K562 treated with DMSO at 1 percent for 4 hours (cell line): ENCODE data around the gene TEKT4. TPM values are rescaled to one million over a fixed set of nuclear protein-coding genes. Genes with fewer than 3 reads are reported as not detected.

Experiments
- total RNA-seq: library from RNA; unstranded; fragments of 300-600 nt; gene quantifications from 2 replicates; pipeline ENCODE4 v1.2.3, GENCODE V29; 2022; ENCODE audit not compliant: insufficient read depth

The TEKT4 gene, protein sequence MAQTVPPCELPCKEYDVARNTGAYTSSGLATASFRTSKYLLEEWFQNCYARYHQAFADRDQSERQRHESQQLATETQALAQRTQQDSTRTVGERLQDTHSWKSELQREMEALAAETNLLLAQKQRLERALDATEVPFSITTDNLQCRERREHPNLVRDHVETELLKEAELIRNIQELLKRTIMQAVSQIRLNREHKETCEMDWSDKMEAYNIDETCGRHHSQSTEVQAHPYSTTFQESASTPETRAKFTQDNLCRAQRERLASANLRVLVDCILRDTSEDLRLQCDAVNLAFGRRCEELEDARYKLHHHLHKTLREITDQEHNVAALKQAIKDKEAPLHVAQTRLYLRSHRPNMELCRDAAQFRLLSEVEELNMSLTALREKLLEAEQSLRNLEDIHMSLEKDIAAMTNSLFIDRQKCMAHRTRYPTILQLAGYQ
- total RNA-seq = not detected in 2 replicates

DNA sequence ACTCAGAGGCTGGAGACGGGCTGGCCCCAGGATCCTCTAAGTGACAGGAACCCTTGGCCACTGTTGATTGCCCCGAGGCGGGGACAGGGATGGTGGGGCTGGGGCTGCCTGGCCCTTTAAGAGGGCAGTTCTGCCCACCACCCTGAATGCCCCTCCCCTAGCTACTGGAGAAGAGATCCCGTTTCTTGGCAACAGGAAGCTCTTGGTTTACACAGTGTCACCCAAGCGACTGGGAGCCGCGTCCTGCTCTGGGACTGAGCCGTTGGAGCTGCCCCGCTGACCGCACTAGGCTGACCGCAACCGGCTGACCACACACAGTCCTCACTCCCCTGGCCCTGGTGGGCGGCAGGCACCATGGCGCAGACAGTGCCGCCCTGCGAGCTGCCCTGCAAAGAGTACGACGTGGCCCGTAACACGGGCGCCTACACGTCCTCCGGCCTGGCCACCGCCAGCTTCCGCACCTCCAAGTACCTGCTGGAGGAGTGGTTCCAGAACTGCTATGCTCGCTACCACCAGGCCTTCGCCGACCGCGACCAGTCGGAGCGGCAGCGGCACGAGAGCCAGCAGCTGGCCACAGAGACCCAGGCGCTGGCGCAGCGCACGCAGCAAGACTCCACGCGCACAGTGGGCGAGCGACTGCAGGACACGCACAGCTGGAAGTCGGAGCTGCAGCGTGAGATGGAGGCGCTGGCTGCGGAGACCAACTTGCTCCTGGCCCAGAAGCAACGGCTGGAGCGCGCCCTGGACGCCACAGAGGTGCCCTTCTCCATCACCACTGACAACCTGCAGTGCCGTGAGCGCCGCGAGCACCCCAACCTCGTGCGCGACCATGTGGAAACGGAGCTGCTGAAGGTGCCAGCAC lies at the start of gene TEKT4:
Gene TEKT4 (plus strand): TSS at position 205 of the 862 bp plus-strand sequence. CDS start 150 bp downstream, at position 355.

Other genes with a start within 250 kb of the TEKT4 start
- not detected in 2 replicates for gene MAL, start 154.3 kb downstream of the TEKT4 start, total RNA-seq